CD4-positive, alpha-beta T cell treated with Interleukin-15 for 1 hour (primary cell): ENCODE results near the gene NMNAT3.

Experiments used
- DNase-seq: peaks from one replicate; pipeline ENCODE4 v3.0.0-alpha.2; 2020

The NMNAT3 gene

GRCh38 chr3:139537795-139538621 is 139.8 kb downstream of the NMNAT3 start:
- DNase-seq = no peak

GRCh38 chr3:139537361-139537760 is 140.4 kb downstream of the NMNAT3 start:
- no peak for DNase-seq

GRCh38 chr3:139534992-139535879 is 142.5 kb downstream of the NMNAT3 start:
- no peak for DNase-seq

- no peak for DNase-seq
These were observed 143.3 kb downstream of the NMNAT3 start for GRCh38 chr3:139534455-139534812.

GRCh38 chr3:139533781-139534454 is 143.9 kb downstream of the NMNAT3 start:
- no peak for DNase-seq

GRCh38 chr3:139532976-139533375 is 144.8 kb downstream of the NMNAT3 start:
- DNase-seq = no peak

- DNase-seq = no peak
These were observed 147.1 kb downstream of the NMNAT3 start for GRCh38 chr3:139530717-139531116.

- DNase-seq = no peak
These were observed 148.1 kb downstream of the NMNAT3 start for GRCh38 chr3:139529662-139530061.

- no peak for DNase-seq
These were observed 148.8 kb downstream of the NMNAT3 start for GRCh38 chr3:139528924-139529323.

GRCh38 chr3:139528281-139528680 is 149.5 kb downstream of the NMNAT3 start:
- no peak for DNase-seq

- no peak for DNase-seq
These were observed 150.5 kb downstream of the NMNAT3 start for GRCh38 chr3:139527265-139527664.

- no peak for DNase-seq
These were observed 151.6 kb downstream of the NMNAT3 start for GRCh38 chr3:139526146-139526545.

- no peak for DNase-seq
These were observed 152.7 kb downstream of the NMNAT3 start for GRCh38 chr3:139524841-139525636.

GRCh38 chr3:139523718-139524117 is 154.1 kb downstream of the NMNAT3 start:
- DNase-seq = no peak

GRCh38 chr3:139523166-139523565 is 154.6 kb downstream of the NMNAT3 start:
- DNase-seq = no peak

- no peak for DNase-seq
These were observed 155.4 kb downstream of the NMNAT3 start for GRCh38 chr3:139522421-139522820.

GRCh38 chr3:139521816-139522215 is 156.0 kb downstream of the NMNAT3 start:
- no peak for DNase-seq

GRCh38 chr3:139521144-139521543 is 156.6 kb downstream of the NMNAT3 start:
- DNase-seq = no peak

GRCh38 chr3:139519998-139520737 is 157.6 kb downstream of the NMNAT3 start:
- no peak for DNase-seq

GRCh38 chr3:139518926-139519842 is 158.6 kb downstream of the NMNAT3 start:
- DNase-seq = no peak

GRCh38 chr3:139518306-139518705 is 159.5 kb downstream of the NMNAT3 start:
- no peak for DNase-seq
